ENCODE results near the gene DHDH.

The DHDH gene

GRCh38 chr19:48967346-48968178 is 34.1 kb downstream of the DHDH start:
- DNase-seq (ENCODE audit: low spot score) = peak; percentile 24

GRCh38 chr19:48968179-48968661 is 34.7 kb downstream of the DHDH start:
- no peak for DNase-seq (ENCODE audit: low spot score)

GRCh38 chr19:48968813-48969218 is 35.3 kb downstream of the DHDH start:
- no peak for DNase-seq (ENCODE audit: low spot score)

- DNase-seq (ENCODE audit: low spot score) = peak; percentile 61
Observed at GRCh38 chr19:48969276-48970138, 36.0 kb downstream of the DHDH start.

GRCh38 chr19:48970139-48970766 is 36.8 kb downstream of the DHDH start:
- no peak for DNase-seq (ENCODE audit: low spot score)

- peak; percentile 89 for DNase-seq (ENCODE audit: low spot score)
Observed at GRCh38 chr19:48970923-48971395, 37.5 kb downstream of the DHDH start.

- DNase-seq (ENCODE audit: low spot score) = peak; percentile 62
Observed at GRCh38 chr19:48975947-48976847, 42.7 kb downstream of the DHDH start.

GRCh38 chr19:48977061-48977460 is 43.6 kb downstream of the DHDH start:
- no peak for DNase-seq (ENCODE audit: low spot score)

- no peak for DNase-seq (ENCODE audit: low spot score)
Observed at GRCh38 chr19:48982280-48982679, 48.8 kb downstream of the DHDH start.

GRCh38 chr19:48985711-48986110 is 52.2 kb downstream of the DHDH start:
- no peak for DNase-seq (ENCODE audit: low spot score)

GRCh38 chr19:48986211-48986610 is 52.7 kb downstream of the DHDH start:
- no peak for DNase-seq (ENCODE audit: low spot score)

- no peak for DNase-seq (ENCODE audit: low spot score)
Observed at GRCh38 chr19:48987323-48987722, 53.8 kb downstream of the DHDH start.

- no peak for DNase-seq (ENCODE audit: low spot score)
Observed at GRCh38 chr19:48988286-48988685, 54.8 kb downstream of the DHDH start.

- no peak for DNase-seq (ENCODE audit: low spot score)
Observed at GRCh38 chr19:48988860-48989259, 55.4 kb downstream of the DHDH start.

- no peak for DNase-seq (ENCODE audit: low spot score)
Observed at GRCh38 chr19:48989701-48990291, 56.3 kb downstream of the DHDH start.

- no peak for DNase-seq (ENCODE audit: low spot score)
Observed at GRCh38 chr19:48990400-48990799, 56.9 kb downstream of the DHDH start.

GRCh38 chr19:48991011-48991609 is 57.6 kb downstream of the DHDH start:
- no peak for DNase-seq (ENCODE audit: low spot score)

GRCh38 chr19:48991873-48992580 is 58.5 kb downstream of the DHDH start:
- no peak for DNase-seq (ENCODE audit: low spot score)

- DNase-seq (ENCODE audit: low spot score) = peak; percentile 15
Observed at GRCh38 chr19:48992581-48993174, 59.2 kb downstream of the DHDH start.

Data from hematopoietic multipotent progenitor cell treated with erythropoietin and hydrocortisone succinate and interleukin-3 and kit ligand, for 15 days (in vitro differentiated cells).